B cell (primary cell): Measurements from ENCODE around the gene MGMT. TPM values are rescaled to one million over a fixed set of nuclear protein-coding genes. Genes with fewer than 3 reads are reported as not detected.

Experiments used
- ATAC-seq: fragments of 200-7000 bp; cut with Tn5 transposase; one replicate; pipeline ENCODE4 v1.10.0; 2021; ENCODE audit warnings: low read depth, mild to moderate bottlenecking, moderate number of reproducible peaks, moderate library complexity
- CTCF ChIA-PET: fragments of 350-600 bp; sonication (Branson Sonifier 250); formaldehyde crosslinking; loops from one replicate; lab custom pipeline; 2021; ENCODE audit warnings: antibody characterized with exemption, inconsistent platforms; lab: Charles Lee
- POLR2A ChIA-PET: fragments of 350-600 bp; sonication (Branson Sonifier 250); formaldehyde crosslinking; loops from one replicate; lab custom pipeline; 2021; ENCODE audit warnings: antibody characterized with exemption; lab: Charles Lee
- DNase-seq: peaks from one replicate; pipeline ENCODE4 v3.0.0; 2013
- H2AFZ ChIP-seq: 2 replicates; pipeline ENCODE4 v1.6.1; 2012; ENCODE audit warnings: mild to moderate bottlenecking, low read depth, low read length; ENCODE audit not compliant: insufficient read depth, poor library complexity, severe bottlenecking
- H3K27ac ChIP-seq, 2 donors: 1 replicate in 1 of 2; 2 replicates in 1 of 2; pipeline ENCODE4 v1.5.1; 2012 to 2013; ENCODE audit warnings: low read length in 2 of 2, mild to moderate bottlenecking in 2 of 2, moderate library complexity in 1 of 2
- H3K27me3 ChIP-seq, 4 experiments: fragments of 200-600 bp in 1 of 4; sonication (generic) in 1 of 4; replicated peaks in 1 of 4; 1 replicate in 2 of 4; 2 replicates in 2 of 4; pipeline versions ENCODE4 v1.6.1 to v1.7.0; 2013 to 2016; ENCODE audit warnings: low read length in 3 of 4, mild to moderate bottlenecking in 2 of 4, mixed read lengths in 1 of 4, moderate library complexity in 1 of 4; ENCODE audit not compliant: insufficient read depth in 4 of 4, control insufficient read depth in 3 of 4; ENCODE audit errors: control extremely low read depth in 1 of 4
- H3K36me3 ChIP-seq, 2 experiments: replicated peaks in 1 of 2; 1 replicate in 1 of 2; 2 replicates in 1 of 2; pipeline versions ENCODE4 v1.6.1 to v1.7.1; 2013; ENCODE audit warnings: low read length in 1 of 2; ENCODE audit not compliant: insufficient read depth in 2 of 2, control insufficient read depth in 1 of 2; ENCODE audit errors: control extremely low read depth in 1 of 2, extremely low read depth in 1 of 2
- H3K4me1 ChIP-seq, 2 donors: fragments of 200-600 bp in 1 of 2; sonication (generic) in 1 of 2; 1 replicate in 1 of 2; 2 replicates in 1 of 2; pipeline versions ENCODE4 v1.5.1 to v1.6.1; 2013 to 2017; ENCODE audit warnings: low read length in 2 of 2; ENCODE audit not compliant: control insufficient read depth in 2 of 2, insufficient read depth in 2 of 2
- H3K4me2 ChIP-seq: replicated peaks from 2 replicates; pipeline ENCODE3; 2012; ENCODE audit warnings: mild to moderate bottlenecking, low read depth, low read length; ENCODE audit not compliant: poor library complexity, severe bottlenecking
- H3K4me3 ChIP-seq, 5 experiments: fragments of 200-600 bp in 1 of 5; sonication (generic) in 1 of 5; 1 replicate in 3 of 5; 2 replicates in 2 of 5; pipeline versions ENCODE4 v1.5.1 to v1.7.0; 2011 to 2016; ENCODE audit warnings: low read length in 4 of 5, mild to moderate bottlenecking in 4 of 5, low read depth in 2 of 5, control low read depth in 1 of 5, moderate library complexity in 1 of 5; ENCODE audit not compliant: insufficient read depth in 1 of 5; ENCODE audit errors: control extremely low read depth in 1 of 5, extremely low read depth in 1 of 5
- H3K79me2 ChIP-seq: fragments of 200-600 bp; sonication (generic); one replicate; pipeline ENCODE4 v1.6.0; 2016; ENCODE audit warnings: low read length; ENCODE audit not compliant: control insufficient read depth, insufficient read depth
- H3K9ac ChIP-seq: fragments of 200-600 bp; sonication (generic); 2 replicates; pipeline ENCODE4 v1.6.1; 2017; ENCODE audit warnings: mild to moderate bottlenecking, low read length, moderate library complexity
- H3K9me3 ChIP-seq, 3 donors: one replicate each; pipeline versions ENCODE4 v1.6.1 to v1.7.1; 2013; ENCODE audit warnings: low read length in 2 of 3; ENCODE audit not compliant: control insufficient read depth in 2 of 3, insufficient read depth in 1 of 3; ENCODE audit errors: control extremely low read depth in 1 of 3
- H4K20me1 ChIP-seq: 2 replicates; pipeline ENCODE4 v1.6.0; 2012; ENCODE audit warnings: mild to moderate bottlenecking, low read length; ENCODE audit not compliant: insufficient read depth, control insufficient read depth, poor library complexity, severe bottlenecking
- H3K27ac Mint-ChIP-seq: one replicate; pipeline ENCODE4 v1.8.0; 2021; ENCODE audit warnings: mixed read lengths
- H3K27me3 Mint-ChIP-seq: one replicate; pipeline ENCODE4 v1.8.0; 2021; ENCODE audit warnings: mixed read lengths
- H3K4me1 Mint-ChIP-seq: one replicate; pipeline ENCODE4 v1.8.0; 2021; ENCODE audit warnings: mixed read lengths
- H3K4me3 Mint-ChIP-seq: one replicate; pipeline ENCODE4 v1.8.0; 2021; ENCODE audit warnings: mixed read lengths
- H3K9me3 Mint-ChIP-seq: one replicate; pipeline ENCODE4 v1.8.0; 2022; ENCODE audit warnings: mixed read lengths; ENCODE audit not compliant: insufficient read depth
- EZH2 ChIP-seq: IDR thresholded peaks from 2 replicates; pipeline ENCODE4 v1.6.1; 2012; ENCODE audit warnings: borderline replicate concordance, low read depth, mild to moderate bottlenecking, moderate library complexity, low read length; ENCODE audit not compliant: insufficient read depth, poor library complexity, severe bottlenecking
- WGBS: methylation state at CpG from one replicate; pipeline ENCODE4 v1.1.5; 2013; ENCODE audit warnings: missing lambda C conversion rate; ENCODE audit not compliant: insufficient coverage; 5-methylcytosine and 5-hydroxymethylcytosine counted together
- intact Hi-C: fragments of 100-400 bp; cut with micrococcal nuclease; formaldehyde crosslinking; loops from one replicate; pipeline ENCODE4 v1.10.0; 2022
- polyA plus RNA-seq: library from polyadenylated mRNA; depleted of rRNA; stranded (reverse); fragments of >200 nt; gene quantifications from 2 replicates; pipeline ENCODE4 v1.2.3, GENCODE V29; 2012
- total RNA-seq, 2 donors: library from RNA; stranded (reverse); fragments of 120-200 nt in 1 of 2; gene quantifications; 1 replicate in 1 of 2; 2 replicates in 1 of 2; pipeline versions ENCODE4 v1.2.3 to v1.2.4, GENCODE V29; 2013 to 2022
- TF ChIP-seq, protein P1 (sequence below): fragments of 200-600 bp; IDR thresholded peaks from one replicate; pipeline ENCODE4 v1.8.0; 2022; ENCODE audit warnings: antibody characterized with exemption, mild to moderate bottlenecking

The MGMT gene
- total and polyA plus RNA-seq, 2 donors (not counting 1 experiment from before 2014, with no cell fraction given), result 16.6 to 87.7 TPM

DNA sequence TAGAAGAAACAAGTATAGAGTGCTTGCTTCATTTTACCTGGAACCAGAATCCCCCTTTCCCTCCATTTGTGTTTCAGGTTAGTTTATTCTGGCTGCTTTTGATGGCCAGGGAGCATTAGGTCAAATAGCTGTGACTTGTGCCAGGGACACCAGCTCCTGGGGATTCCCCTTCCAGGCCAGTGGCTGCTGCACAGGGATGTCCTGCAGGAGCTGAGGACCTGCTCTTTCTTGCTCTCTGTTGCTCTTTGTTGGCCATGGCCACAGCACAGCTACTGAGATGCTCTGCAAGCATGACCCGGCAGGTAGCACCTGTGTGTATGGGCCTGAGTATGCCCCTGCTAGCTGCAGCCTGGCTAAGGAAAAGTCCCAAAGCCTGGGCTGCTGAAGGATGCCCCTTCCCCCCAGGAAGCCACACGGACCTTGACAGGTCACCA, 288.1 kb downstream of the MGMT start:
- TF ChIP-seq, protein P1, sequence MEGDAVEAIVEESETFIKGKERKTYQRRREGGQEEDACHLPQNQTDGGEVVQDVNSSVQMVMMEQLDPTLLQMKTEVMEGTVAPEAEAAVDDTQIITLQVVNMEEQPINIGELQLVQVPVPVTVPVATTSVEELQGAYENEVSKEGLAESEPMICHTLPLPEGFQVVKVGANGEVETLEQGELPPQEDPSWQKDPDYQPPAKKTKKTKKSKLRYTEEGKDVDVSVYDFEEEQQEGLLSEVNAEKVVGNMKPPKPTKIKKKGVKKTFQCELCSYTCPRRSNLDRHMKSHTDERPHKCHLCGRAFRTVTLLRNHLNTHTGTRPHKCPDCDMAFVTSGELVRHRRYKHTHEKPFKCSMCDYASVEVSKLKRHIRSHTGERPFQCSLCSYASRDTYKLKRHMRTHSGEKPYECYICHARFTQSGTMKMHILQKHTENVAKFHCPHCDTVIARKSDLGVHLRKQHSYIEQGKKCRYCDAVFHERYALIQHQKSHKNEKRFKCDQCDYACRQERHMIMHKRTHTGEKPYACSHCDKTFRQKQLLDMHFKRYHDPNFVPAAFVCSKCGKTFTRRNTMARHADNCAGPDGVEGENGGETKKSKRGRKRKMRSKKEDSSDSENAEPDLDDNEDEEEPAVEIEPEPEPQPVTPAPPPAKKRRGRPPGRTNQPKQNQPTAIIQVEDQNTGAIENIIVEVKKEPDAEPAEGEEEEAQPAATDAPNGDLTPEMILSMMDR, result no peak
- no peak for TF ChIP-seq EZH2
- no peak for DNase-seq
- H3K4me3 ChIP-seq, result no peak overlapping the region
- ChIA-PET CTCF (no interaction called here), POLR2A (no interaction called here)
- H3K36me3 ChIP-seq, result peaks cover 0 to 13% of the 10 kb centered on the region in 2 experiments
- H3K27me3 Mint-ChIP-seq, result no peaks in the 10 kb centered on the region
- H3K4me3 Mint-ChIP-seq, result no peak overlapping the region
- intact Hi-C loops, result no loop called here
- H4K20me1 ChIP-seq, result no peaks in the 10 kb centered on the region
- peaks cover 1 to 27% (median 18%) of the 10 kb centered on the region in 3 donors for H3K9me3 ChIP-seq
- H2AFZ ChIP-seq, result no peak overlapping the region
- H3K4me1 Mint-ChIP-seq, result peaks cover 11% of the 10 kb centered on the region
- WGBS, result 90% methylated on average over 1 of the region's 2 CpGs
- no peak overlapping the region for H3K9ac ChIP-seq
- no peaks in the 10 kb centered on the region for H3K79me2 ChIP-seq
- peaks cover 8% of the 10 kb centered on the region for H3K9me3 Mint-ChIP-seq
- H3K27ac Mint-ChIP-seq, result no peak overlapping the region
- ATAC-seq, result no peak
- H3K4me2 ChIP-seq, result no peak overlapping the region
- H3K27me3 ChIP-seq, result no peaks in the 10 kb centered on the region
- H3K27ac ChIP-seq, result no peak overlapping the region
- peaks cover 0 to 4% of the 10 kb centered on the region in 2 donors for H3K4me1 ChIP-seq

DNA sequence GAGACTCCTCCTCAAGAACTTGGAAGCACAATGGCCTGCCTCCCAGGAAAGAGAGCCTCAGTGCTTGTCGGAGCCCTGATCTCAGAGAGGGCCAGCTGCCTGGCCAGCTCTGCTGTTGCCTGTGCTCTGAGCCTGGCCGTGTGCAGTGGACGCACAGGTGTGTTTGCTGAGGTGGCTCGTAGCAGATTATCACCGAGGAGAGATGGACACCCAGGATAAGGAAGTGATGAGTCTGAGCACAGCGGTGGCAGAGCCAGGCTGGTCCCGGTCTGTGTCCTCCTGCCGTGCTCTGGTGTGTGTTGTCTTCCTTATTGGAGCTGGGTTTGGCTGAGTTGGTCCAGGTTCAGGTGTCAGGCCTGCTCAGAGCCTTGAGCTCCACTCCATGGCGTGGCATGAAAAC, 288.6 kb downstream of the MGMT start:
- ChIA-PET POLR2A (no interaction called here), CTCF (no interaction called here)
- no peak for TF ChIP-seq EZH2
- TF ChIP-seq, protein P1, result no peak
- WGBS, result 90% methylated on average over 9 of the region's 9 CpGs
- H3K4me3 Mint-ChIP-seq, result no peak overlapping the region
- peaks cover 0 to 17% of the 10 kb centered on the region in 2 experiments for H3K36me3 ChIP-seq
- DNase-seq (no peak), ATAC-seq (no peak)
- H3K4me1 Mint-ChIP-seq, result peaks cover 11% of the 10 kb centered on the region
- intact Hi-C loops, result no loop called here
- no peak overlapping the region for H3K4me2 ChIP-seq
- H2AFZ ChIP-seq, result no peak overlapping the region
- H3K4me3 ChIP-seq, result no peak overlapping the region
- no peaks in the 10 kb centered on the region for H4K20me1 ChIP-seq
- H3K79me2 ChIP-seq, result no peaks in the 10 kb centered on the region
- peaks cover 6% of the 10 kb centered on the region for H3K9me3 Mint-ChIP-seq
- no peak overlapping the region for H3K9ac ChIP-seq
- no peaks in the 10 kb centered on the region for H3K27me3 Mint-ChIP-seq
- peaks cover 1 to 27% (median 14%) of the 10 kb centered on the region in 3 donors for H3K9me3 ChIP-seq
- H3K27me3 ChIP-seq, result no peaks in the 10 kb centered on the region
- no peak overlapping the region for H3K27ac Mint-ChIP-seq
- H3K27ac ChIP-seq, result no peak overlapping the region
- peaks cover 0 to 4% of the 10 kb centered on the region in 2 donors for H3K4me1 ChIP-seq
